RPMI8226 (cell line): ENCODE data around the gene DAAM2.

ENCODE experiments used
- DNase-seq: peaks from one replicate; pipeline ENCODE4 v3.0.0-alpha.2; 2015

Gene DAAM2

GRCh38 chr6:39913391-39913916, 121.3 kb downstream of the DAAM2 start:
- no peak for DNase-seq

- DNase-seq: no peak
These were observed 122.1 kb downstream of the DAAM2 start for GRCh38 chr6:39914239-39914638.

- no peak for DNase-seq
These were observed 123.7 kb downstream of the DAAM2 start for GRCh38 chr6:39915866-39916265.

- DNase-seq: no peak
These were observed 125.2 kb downstream of the DAAM2 start for GRCh38 chr6:39917329-39917728.

- DNase-seq: no peak
These were observed 125.8 kb downstream of the DAAM2 start for GRCh38 chr6:39917981-39918380.

GRCh38 chr6:39918831-39919230, 126.7 kb downstream of the DAAM2 start:
- DNase-seq: no peak

GRCh38 chr6:39920157-39920556, 128.0 kb downstream of the DAAM2 start:
- no peak for DNase-seq

- no peak for DNase-seq
These were observed 130.6 kb downstream of the DAAM2 start for GRCh38 chr6:39922821-39923220.

- no peak for DNase-seq
These were observed 131.2 kb downstream of the DAAM2 start for GRCh38 chr6:39923394-39923793.

- DNase-seq: no peak
These were observed 131.7 kb downstream of the DAAM2 start for GRCh38 chr6:39923861-39924260.

- DNase-seq: no peak
These were observed 132.1 kb downstream of the DAAM2 start for GRCh38 chr6:39924283-39924682.

- no peak for DNase-seq
These were observed 133.2 kb downstream of the DAAM2 start for GRCh38 chr6:39925191-39925930.

- no peak for DNase-seq
These were observed 133.7 kb downstream of the DAAM2 start for GRCh38 chr6:39925931-39926290.

- no peak for DNase-seq
These were observed 134.5 kb downstream of the DAAM2 start for GRCh38 chr6:39926668-39927067.

- no peak for DNase-seq
These were observed 135.0 kb downstream of the DAAM2 start for GRCh38 chr6:39927159-39927558.

- DNase-seq: no peak
These were observed 137.0 kb downstream of the DAAM2 start for GRCh38 chr6:39929039-39929732.

- DNase-seq: no peak
These were observed 137.7 kb downstream of the DAAM2 start for GRCh38 chr6:39929733-39930461.

- no peak for DNase-seq
These were observed 138.4 kb downstream of the DAAM2 start for GRCh38 chr6:39930540-39930939.

- no peak for DNase-seq
These were observed 139.4 kb downstream of the DAAM2 start for GRCh38 chr6:39931607-39932006.

GRCh38 chr6:39932386-39932910, 140.3 kb downstream of the DAAM2 start:
- no peak for DNase-seq

GRCh38 chr6:39933669-39934130, 141.5 kb downstream of the DAAM2 start:
- no peak for DNase-seq

- DNase-seq: no peak
These were observed 142.1 kb downstream of the DAAM2 start, which contains the start of gene MOCS1 for GRCh38 chr6:39934131-39934757. Gene MOCS1 (minus strand): TSS chr6:39934462. CDS start chr6:39934417, 45 bp downstream.

GRCh38 chr6:39935241-39935640, 143.1 kb downstream of the DAAM2 start:
- no peak for DNase-seq
